Measurements from ENCODE around the gene LCN2. TPM values are rescaled to one million over a fixed set of nuclear protein-coding genes. Genes with fewer than 3 reads are reported as not detected.
"Not testable (repeated sequence)": the region's sequence is repeated elsewhere in the genome, so short reads cannot be mapped to it uniquely, and the experiment has no call there.

LCN2 gene
- total RNA-seq, 3 donors from 2014 or later (not counting 1 experiment from before 2014, with no cell fraction given): 0.82 to 0.99 TPM; not detected in 1

GRCh38 chr9:128180001-128180400, 30.7 kb downstream of the LCN2 start:
- H3K9me3 Mint-ChIP-seq: no peaks in the 10 kb centered on the region
- Histone ChIP-seq H3K27me3 (ENCODE audit: control insufficient read depth, insufficient read depth, low read length) (no peaks in the 10 kb centered on the region), H3K27ac (ENCODE audit: low read length) (no peak overlapping the region), H3K4me3 (ENCODE audit: low read length) (no peak overlapping the region), H3K9me3 (ENCODE audit: control insufficient read depth, insufficient read depth, low read length) (peaks cover 5% of the 10 kb centered on the region), H3K36me3 (ENCODE audit: control insufficient read depth, insufficient read depth, low read length) (peaks cover 71% of the 10 kb centered on the region), H3K4me1 (ENCODE audit: control insufficient read depth, insufficient read depth, low read length) (no peaks in the 10 kb centered on the region)
- peaks cover 0 to 4% of the 10 kb centered on the region in 2 donors for H3K4me1 Mint-ChIP-seq
- WGBS (ENCODE audit: insufficient coverage): 99% methylated on average over 8 of the region's 8 CpGs
- H3K4me3 Mint-ChIP-seq: no peak overlapping the region
- H3K27me3 Mint-ChIP-seq (ENCODE audit: low read depth in 2 of 2): no peaks in the 10 kb centered on the region
- intact Hi-C loops (cut with micrococcal nuclease): no loop called here
- ATAC-seq (no peak), DNase-seq (no peak)
- TF ChIP-seq, protein P1, sequence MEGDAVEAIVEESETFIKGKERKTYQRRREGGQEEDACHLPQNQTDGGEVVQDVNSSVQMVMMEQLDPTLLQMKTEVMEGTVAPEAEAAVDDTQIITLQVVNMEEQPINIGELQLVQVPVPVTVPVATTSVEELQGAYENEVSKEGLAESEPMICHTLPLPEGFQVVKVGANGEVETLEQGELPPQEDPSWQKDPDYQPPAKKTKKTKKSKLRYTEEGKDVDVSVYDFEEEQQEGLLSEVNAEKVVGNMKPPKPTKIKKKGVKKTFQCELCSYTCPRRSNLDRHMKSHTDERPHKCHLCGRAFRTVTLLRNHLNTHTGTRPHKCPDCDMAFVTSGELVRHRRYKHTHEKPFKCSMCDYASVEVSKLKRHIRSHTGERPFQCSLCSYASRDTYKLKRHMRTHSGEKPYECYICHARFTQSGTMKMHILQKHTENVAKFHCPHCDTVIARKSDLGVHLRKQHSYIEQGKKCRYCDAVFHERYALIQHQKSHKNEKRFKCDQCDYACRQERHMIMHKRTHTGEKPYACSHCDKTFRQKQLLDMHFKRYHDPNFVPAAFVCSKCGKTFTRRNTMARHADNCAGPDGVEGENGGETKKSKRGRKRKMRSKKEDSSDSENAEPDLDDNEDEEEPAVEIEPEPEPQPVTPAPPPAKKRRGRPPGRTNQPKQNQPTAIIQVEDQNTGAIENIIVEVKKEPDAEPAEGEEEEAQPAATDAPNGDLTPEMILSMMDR (IDR thresholded peaks at IDR 0.05): no peak
- H3K36me3 Mint-ChIP-seq: no peaks in the 10 kb centered on the region
- no peak overlapping the region for H3K27ac Mint-ChIP-seq

GRCh38 chr9:128180447-128180846, 31.2 kb downstream of the LCN2 start:
- H3K36me3 Mint-ChIP-seq: no peaks in the 10 kb centered on the region

DNA sequence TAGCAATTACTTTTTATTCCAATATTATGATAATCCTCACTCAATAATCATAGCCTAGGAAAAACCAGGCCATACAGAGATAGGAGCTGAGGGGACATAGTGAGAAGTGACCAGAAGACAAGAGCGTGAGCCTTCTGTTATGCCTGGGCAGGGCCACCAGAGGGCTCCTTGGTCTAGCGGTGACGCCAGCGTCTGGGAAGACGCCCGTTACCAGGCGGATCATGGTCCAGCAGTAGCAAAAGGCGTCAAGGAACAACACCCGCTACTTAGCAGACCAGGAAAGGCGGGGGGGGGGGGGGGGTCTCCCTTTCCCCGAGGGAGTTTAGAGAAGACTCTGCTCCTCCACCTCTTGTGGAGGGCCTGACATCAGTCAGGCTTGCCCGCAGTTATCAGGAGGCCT, 32.2 kb downstream of the LCN2 start:
- H3K27ac Mint-ChIP-seq; intact Hi-C loops (cut with micrococcal nuclease); H3K27me3 ChIP-seq (ENCODE audit: control insufficient read depth, insufficient read depth, low read length); H3K4me1 ChIP-seq (ENCODE audit: control insufficient read depth, insufficient read depth, low read length); H3K36me3 Mint-ChIP-seq; H3K9me3 Mint-ChIP-seq; DNase-seq; H3K27ac ChIP-seq (ENCODE audit: low read length); H3K4me3 Mint-ChIP-seq; H3K27me3 Mint-ChIP-seq (ENCODE audit: low read depth in 2 of 2); H3K9me3 ChIP-seq (ENCODE audit: control insufficient read depth, insufficient read depth, low read length); H3K4me1 Mint-ChIP-seq; H3K4me3 ChIP-seq (ENCODE audit: low read length); ATAC-seq: not testable (repeated sequence)
- H3K36me3 ChIP-seq (ENCODE audit: control insufficient read depth, insufficient read depth, low read length): peaks cover 70% of the 10 kb centered on the region
- 96% methylated on average over 12 of the region's 12 CpGs for WGBS (ENCODE audit: insufficient coverage)

More at GRCh38 chr9:128180447-128180846, 31.2 kb downstream of the LCN2 start:
- H3K9me3 Mint-ChIP-seq: no peaks in the 10 kb centered on the region
- no peak for ATAC-seq
- H3K27ac Mint-ChIP-seq: no peak overlapping the region
- TF ChIP-seq, protein P1 (IDR thresholded peaks at IDR 0.05): no peak
- Histone ChIP-seq H3K4me1 (ENCODE audit: control insufficient read depth, insufficient read depth, low read length) (no peaks in the 10 kb centered on the region), H3K9me3 (ENCODE audit: control insufficient read depth, insufficient read depth, low read length) (peaks cover 5% of the 10 kb centered on the region), H3K27me3 (ENCODE audit: control insufficient read depth, insufficient read depth, low read length) (no peaks in the 10 kb centered on the region), H3K27ac (ENCODE audit: low read length) (no peak overlapping the region), H3K4me3 (ENCODE audit: low read length) (no peak overlapping the region), H3K36me3 (ENCODE audit: control insufficient read depth, insufficient read depth, low read length) (peaks cover 72% of the 10 kb centered on the region)
- intact Hi-C loops (cut with micrococcal nuclease): no loop called here
- no peak for DNase-seq
- H3K4me3 Mint-ChIP-seq: no peak overlapping the region
- peaks cover 0 to 4% of the 10 kb centered on the region in 2 donors for H3K4me1 Mint-ChIP-seq
- WGBS (ENCODE audit: insufficient coverage): over 99% methylated on average over 8 of the region's 8 CpGs
- H3K27me3 Mint-ChIP-seq (ENCODE audit: low read depth in 2 of 2): no peaks in the 10 kb centered on the region

DNA sequence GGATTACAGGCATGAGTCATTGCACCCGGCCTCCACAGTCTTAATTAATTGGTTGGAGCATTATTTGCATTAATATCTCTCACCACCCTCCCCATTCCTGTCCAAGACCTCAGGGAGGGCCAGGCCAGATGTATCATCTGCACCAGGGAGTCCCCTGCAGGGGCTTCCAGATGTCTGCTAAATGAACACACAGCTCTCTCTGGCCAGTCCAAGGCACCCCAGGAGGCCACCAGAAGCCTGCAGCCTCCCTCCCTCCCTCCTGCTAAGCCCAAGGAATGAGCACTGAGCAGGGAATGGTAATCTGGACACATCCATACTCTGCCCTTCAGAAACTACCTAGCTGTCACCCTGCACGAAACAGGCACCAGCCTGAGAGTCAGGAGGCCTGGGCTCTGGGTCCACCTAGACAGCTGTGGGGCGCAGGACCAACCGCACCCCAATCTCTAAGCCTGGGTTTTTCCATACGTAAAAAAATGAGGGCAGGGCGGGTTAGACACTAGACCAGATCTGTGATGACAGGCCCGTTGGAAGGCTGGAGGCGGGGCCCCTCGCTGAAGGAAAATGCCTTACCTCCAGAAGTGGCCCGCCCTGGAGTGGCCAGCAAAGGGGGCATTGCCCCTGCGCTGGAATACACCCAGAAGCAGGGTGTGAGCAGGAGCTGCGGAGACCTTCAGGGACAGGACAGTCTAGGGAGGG, 33.8 kb downstream of the LCN2 start:
- intact Hi-C loops (cut with micrococcal nuclease): no loop called here
- no peaks in the 10 kb centered on the region for H3K27me3 Mint-ChIP-seq (ENCODE audit: low read depth in 2 of 2)
- ATAC-seq (no peak), DNase-seq (no peak)
- 96% methylated on average over 12 of the region's 12 CpGs for WGBS (ENCODE audit: insufficient coverage)
- no peak overlapping the region for H3K4me3 Mint-ChIP-seq
- TF ChIP-seq, protein P1 (IDR thresholded peaks at IDR 0.05): no peak
- H3K9me3 ChIP-seq (ENCODE audit: control insufficient read depth, insufficient read depth, low read length): peaks cover 5% of the 10 kb centered on the region
- H3K36me3 ChIP-seq (ENCODE audit: control insufficient read depth, insufficient read depth, low read length): peaks cover 60% of the 10 kb centered on the region
- no peaks in the 10 kb centered on the region for H3K4me1 ChIP-seq (ENCODE audit: control insufficient read depth, insufficient read depth, low read length)
- no peak overlapping the region for H3K27ac Mint-ChIP-seq
- H3K9me3 Mint-ChIP-seq: no peaks in the 10 kb centered on the region
- peaks cover 5 to 12% of the 10 kb centered on the region in 2 donors for H3K4me1 Mint-ChIP-seq
- H3K36me3 Mint-ChIP-seq: no peaks in the 10 kb centered on the region
- no peak overlapping the region for H3K4me3 ChIP-seq (ENCODE audit: low read length)
- no peaks in the 10 kb centered on the region for H3K27me3 ChIP-seq (ENCODE audit: control insufficient read depth, insufficient read depth, low read length)
- no peak overlapping the region for H3K27ac ChIP-seq (ENCODE audit: low read length)

Data from natural killer cell (primary cell).